IgD-negative memory B cell (primary cell): ENCODE data around the gene B4GALT5. TPM values are rescaled to one million over a fixed set of nuclear protein-coding genes. Genes with fewer than 3 reads are reported as not detected.

Experiments used
- H3K27ac Mint-ChIP-seq, 3 donors: one replicate each; pipeline ENCODE4 v1.8.0; 2020 to 2022; ENCODE audit warnings: mild to moderate bottlenecking in 3 of 3, mixed read lengths in 3 of 3, moderate library complexity in 1 of 3
- H3K27me3 Mint-ChIP-seq: one replicate; pipeline ENCODE4 v1.8.0; 2021; ENCODE audit warnings: mixed read lengths
- H3K36me3 Mint-ChIP-seq: one replicate; pipeline ENCODE4 v1.8.0; 2020; ENCODE audit warnings: mild to moderate bottlenecking, mixed read lengths
- H3K4me1 Mint-ChIP-seq, 3 donors: one replicate each; pipeline ENCODE4 v1.8.0; 2020 to 2022; ENCODE audit warnings: mixed read lengths in 3 of 3, mild to moderate bottlenecking in 1 of 3
- H3K4me3 Mint-ChIP-seq, 4 donors: one replicate each; pipeline ENCODE4 v1.8.0; 2020 to 2022; ENCODE audit warnings: mild to moderate bottlenecking in 4 of 4, mixed read lengths in 4 of 4, moderate library complexity in 3 of 4
- H3K9me3 Mint-ChIP-seq, 3 donors: one replicate each; pipeline ENCODE4 v1.8.0; 2020 to 2021; ENCODE audit warnings: mixed read lengths in 3 of 3, mild to moderate bottlenecking in 1 of 3
- polyA plus RNA-seq: library from polyadenylated mRNA; unstranded; fragments of 300-500 nt; fragmentation: Illumina TruSeq; gene quantifications from one replicate; pipeline ENCODE4 v1.2.3, GENCODE V29; 2021

The B4GALT5 gene
- polyA plus RNA-seq, 1 donor from 2014 or later = 0.48 TPM

GRCh38 chr20:49699200-49699992 is 14.3 kb downstream of the B4GALT5 start:
- Mint-ChIP-seq H3K4me1 (peaks cover 20 to 38% (median 30%) of the 10 kb centered on the region in 3 donors), H3K9me3 (no peaks in the 10 kb centered on the region)

GRCh38 chr20:49698477-49698876 is 15.2 kb downstream of the B4GALT5 start:
- Mint-ChIP-seq H3K9me3 (no peaks in the 10 kb centered on the region), H3K27ac (peak overlapping the region in 1 of 3 donors; percentile 4), H3K4me1 (peaks cover 22 to 46% (median 33%) of the 10 kb centered on the region in 3 donors), H3K36me3 (peaks cover 4% of the 10 kb centered on the region), H3K27me3 (no peaks in the 10 kb centered on the region), H3K4me3 (peak overlapping the region in 2 of 4 donors; percentile 39 to 58)

More at GRCh38 chr20:49699200-49699992, 14.3 kb downstream of the B4GALT5 start:
- peak overlapping the region in 3 of 4 donors; percentile 3 to 56 (median 39) for H3K4me3 Mint-ChIP-seq
- peaks cover 4% of the 10 kb centered on the region for H3K36me3 Mint-ChIP-seq
- H3K27ac Mint-ChIP-seq = no peak overlapping the region
- H3K27me3 Mint-ChIP-seq = no peaks in the 10 kb centered on the region

- H3K27me3 Mint-ChIP-seq = no peaks in the 10 kb centered on the region
- no peak overlapping the region for H3K27ac Mint-ChIP-seq
- H3K9me3 Mint-ChIP-seq = no peaks in the 10 kb centered on the region
- H3K4me1 Mint-ChIP-seq = peaks cover 22 to 49% (median 33%) of the 10 kb centered on the region in 3 donors
- peak overlapping the region in 1 of 4 donors; percentile 3 for H3K4me3 Mint-ChIP-seq
- H3K36me3 Mint-ChIP-seq = peaks cover 4% of the 10 kb centered on the region
Measured at GRCh38 chr20:49697071-49697470, 16.6 kb downstream of the B4GALT5 start.

- Mint-ChIP-seq H3K27ac (no peak overlapping the region), H3K9me3 (no peaks in the 10 kb centered on the region), H3K36me3 (peaks cover 4% of the 10 kb centered on the region), H3K4me1 (peaks cover 22 to 54% (median 33%) of the 10 kb centered on the region in 3 donors), H3K27me3 (no peaks in the 10 kb centered on the region), H3K4me3 (no peak overlapping the region)
Measured at GRCh38 chr20:49696594-49696993, 17.1 kb downstream of the B4GALT5 start.

- H3K9me3 Mint-ChIP-seq = no peaks in the 10 kb centered on the region
- H3K27ac Mint-ChIP-seq = no peak overlapping the region
- peaks cover 4% of the 10 kb centered on the region for H3K36me3 Mint-ChIP-seq
- no peaks in the 10 kb centered on the region for H3K27me3 Mint-ChIP-seq
- no peak overlapping the region for H3K4me3 Mint-ChIP-seq
- peaks cover 22 to 47% (median 30%) of the 10 kb centered on the region in 3 donors for H3K4me1 Mint-ChIP-seq
Measured at GRCh38 chr20:49695830-49696229, 17.8 kb downstream of the B4GALT5 start.

- Mint-ChIP-seq H3K4me1 (peaks cover 18 to 42% (median 25%) of the 10 kb centered on the region in 3 donors), H3K4me3 (peak overlapping the region in 1 of 4 donors; percentile 56), H3K27me3 (no peaks in the 10 kb centered on the region), H3K27ac (peak overlapping the region in 1 of 3 donors; percentile 60), H3K9me3 (no peaks in the 10 kb centered on the region), H3K36me3 (peaks cover 4% of the 10 kb centered on the region)
Measured at GRCh38 chr20:49694450-49695071, 19.1 kb downstream of the B4GALT5 start.

GRCh38 chr20:49693435-49694171 is 20.1 kb downstream of the B4GALT5 start:
- Mint-ChIP-seq H3K27me3 (no peaks in the 10 kb centered on the region), H3K9me3 (no peaks in the 10 kb centered on the region), H3K4me1 (peaks cover 14 to 32% (median 18%) of the 10 kb centered on the region in 3 donors), H3K27ac (no peak overlapping the region), H3K4me3 (no peak overlapping the region), H3K36me3 (peaks cover 4% of the 10 kb centered on the region)

- Mint-ChIP-seq H3K4me3 (no peak overlapping the region), H3K4me1 (peaks cover 14 to 29% (median 17%) of the 10 kb centered on the region in 3 donors), H3K9me3 (no peaks in the 10 kb centered on the region), H3K27ac (no peak overlapping the region), H3K27me3 (no peaks in the 10 kb centered on the region), H3K36me3 (peaks cover 3% of the 10 kb centered on the region)
Measured at GRCh38 chr20:49692941-49693340, 20.7 kb downstream of the B4GALT5 start.

- no peaks in the 10 kb centered on the region for H3K27me3 Mint-ChIP-seq
- peaks cover 14 to 29% (median 19%) of the 10 kb centered on the region in 3 donors for H3K4me1 Mint-ChIP-seq
- no peak overlapping the region for H3K27ac Mint-ChIP-seq
- H3K9me3 Mint-ChIP-seq = no peaks in the 10 kb centered on the region
- H3K36me3 Mint-ChIP-seq = peaks cover 3% of the 10 kb centered on the region
- no peak overlapping the region for H3K4me3 Mint-ChIP-seq
Measured at GRCh38 chr20:49691818-49692568, 21.7 kb downstream of the B4GALT5 start.

GRCh38 chr20:49690899-49691620 is 22.6 kb downstream of the B4GALT5 start:
- no peak overlapping the region for H3K27ac Mint-ChIP-seq
- H3K9me3 Mint-ChIP-seq = no peaks in the 10 kb centered on the region
- no peaks in the 10 kb centered on the region for H3K27me3 Mint-ChIP-seq
- H3K36me3 Mint-ChIP-seq = peaks cover 3% of the 10 kb centered on the region
- no peak overlapping the region for H3K4me3 Mint-ChIP-seq
- peaks cover 14 to 25% (median 18%) of the 10 kb centered on the region in 3 donors for H3K4me1 Mint-ChIP-seq

- Mint-ChIP-seq H3K9me3 (no peaks in the 10 kb centered on the region), H3K4me1 (peaks cover 9 to 15% (median 10%) of the 10 kb centered on the region in 3 donors), H3K4me3 (peak overlapping the region in 1 of 4 donors; percentile 63), H3K27ac (peak overlapping the region in 1 of 3 donors; percentile 55), H3K27me3 (no peaks in the 10 kb centered on the region), H3K36me3 (no peaks in the 10 kb centered on the region)
Measured at GRCh38 chr20:49687595-49688567, 25.8 kb downstream of the B4GALT5 start.

- Mint-ChIP-seq H3K4me3 (peak overlapping the region in 1 of 4 donors; percentile 73), H3K27ac (no peak overlapping the region), H3K27me3 (no peaks in the 10 kb centered on the region), H3K36me3 (no peaks in the 10 kb centered on the region), H3K9me3 (no peaks in the 10 kb centered on the region), H3K4me1 (peaks cover 5 to 19% (median 8%) of the 10 kb centered on the region in 3 donors)
Measured at GRCh38 chr20:49685809-49686208, 27.9 kb downstream of the B4GALT5 start.

- H3K27ac Mint-ChIP-seq = no peak overlapping the region
- H3K9me3 Mint-ChIP-seq = no peaks in the 10 kb centered on the region
Measured at GRCh38 chr20:49685161-49685601, 28.5 kb downstream of the B4GALT5 start.

More at GRCh38 chr20:49685161-49685601, 28.5 kb downstream of the B4GALT5 start:
- Mint-ChIP-seq H3K4me1 (peaks cover 5 to 21% (median 10%) of the 10 kb centered on the region in 3 donors), H3K4me3 (no peak overlapping the region), H3K27me3 (no peaks in the 10 kb centered on the region), H3K36me3 (no peaks in the 10 kb centered on the region)
